Activated CD4-positive, alpha-beta T cell treated with anti-CD3 and anti-CD28 coated beads for 36 hours (primary cell): ENCODE results near the gene ST6GALNAC1. TPM values are rescaled to one million over a fixed set of nuclear protein-coding genes. Genes with fewer than 3 reads are reported as not detected.
"Not testable (repeated sequence)": the region's sequence is repeated elsewhere in the genome, so short reads cannot be mapped to it uniquely, and the experiment has no call there.

ENCODE experiments used
- ATAC-seq: fragments of 200-7000 bp; cut with Tn5 transposase; one replicate; pipeline ENCODE4 v1.10.0; 2021; ENCODE audit warnings: mild to moderate bottlenecking, moderate library complexity
- CTCF ChIA-PET: fragments of 350-600 bp; sonication (Branson Sonifier 250); formaldehyde crosslinking; loops from one replicate; lab custom pipeline; 2021; ENCODE audit warnings: antibody characterized with exemption; lab: Charles Lee
- POLR2A ChIA-PET: fragments of 350-600 bp; sonication (Branson Sonifier 250); formaldehyde crosslinking; loops from one replicate; lab custom pipeline; 2021; ENCODE audit warnings: antibody characterized with exemption, inconsistent platforms; lab: Charles Lee
- DNase-seq: peaks from one replicate; pipeline ENCODE4 v3.0.0-alpha.2; 2020
- H3K27ac Mint-ChIP-seq: one replicate; pipeline ENCODE4 v1.8.0; 2021; ENCODE audit warnings: mixed read lengths
- H3K27me3 Mint-ChIP-seq: one replicate; pipeline ENCODE4 v1.8.0; 2021; ENCODE audit warnings: mixed read lengths
- H3K36me3 Mint-ChIP-seq: one replicate; pipeline ENCODE4 v1.8.0; 2021; ENCODE audit warnings: low read depth, mixed read lengths
- H3K4me1 Mint-ChIP-seq: one replicate; pipeline ENCODE4 v1.8.0; 2021; ENCODE audit warnings: mixed read lengths
- H3K4me3 Mint-ChIP-seq: one replicate; pipeline ENCODE4 v1.8.0; 2021; ENCODE audit warnings: mild to moderate bottlenecking, moderate library complexity, mixed read lengths
- H3K9me3 Mint-ChIP-seq: one replicate; pipeline ENCODE4 v1.8.0; 2021; ENCODE audit warnings: low read depth, mixed read lengths
- intact Hi-C, 2 experiments: fragments of 100-400 bp; cut with DNase I in 1 of 2; cut with micrococcal nuclease in 1 of 2; formaldehyde crosslinking; loops; one replicate each; pipeline versions ENCODE4 v1.14.2 to v1.15.1; 2022 to 2024; cut with DNase I, micrococcal nuclease
- total RNA-seq, 2 experiments: library from RNA; stranded (reverse); gene quantifications; one replicate each; pipeline ENCODE4 v1.2.3, GENCODE V29; 2021

Gene ST6GALNAC1
- total RNA-seq, 2 experiments from 2014 or later = 0.88 to 0.89 TPM

GRCh38 chr17:76611758-76612157, 31.8 kb downstream of the ST6GALNAC1 start:
- Mint-ChIP-seq H3K27ac (no peak overlapping the region), H3K9me3 (no peaks in the 10 kb centered on the region), H3K36me3 (no peaks in the 10 kb centered on the region), H3K4me3 (no peak overlapping the region), H3K27me3 (no peaks in the 10 kb centered on the region), H3K4me1 (no peaks in the 10 kb centered on the region)
- no peak for DNase-seq
- no peak for ATAC-seq
- intact Hi-C loops = no loop called here
- CTCF ChIA-PET = interaction anchor here (3.9 kb wide), 1 partner anchor 12 kb away, joined by 22 read pairs; no protein-coding TSS in a partner anchor
- POLR2A ChIA-PET = no interaction called here

GRCh38 chr17:76611080-76611749, 32.3 kb downstream of the ST6GALNAC1 start:
- ATAC-seq, H3K27ac Mint-ChIP-seq, H3K4me1 Mint-ChIP-seq, POLR2A ChIA-PET, H3K27me3 Mint-ChIP-seq, H3K9me3 Mint-ChIP-seq, DNase-seq, H3K36me3 Mint-ChIP-seq, H3K4me3 Mint-ChIP-seq, intact Hi-C loops: not testable (repeated sequence)
- CTCF ChIA-PET = interaction anchor here (3.9 kb wide), 1 partner anchor 13 kb away, joined by 22 read pairs; no protein-coding TSS in a partner anchor

GRCh38 chr17:76606685-76607084, 36.9 kb downstream of the ST6GALNAC1 start:
- H3K27ac Mint-ChIP-seq, intact Hi-C loops, ATAC-seq, H3K9me3 Mint-ChIP-seq, H3K36me3 Mint-ChIP-seq, H3K27me3 Mint-ChIP-seq, POLR2A ChIA-PET, CTCF ChIA-PET, H3K4me1 Mint-ChIP-seq, H3K4me3 Mint-ChIP-seq, DNase-seq: not testable (repeated sequence)

GRCh38 chr17:76601065-76601464, 42.5 kb downstream of the ST6GALNAC1 start:
- CTCF ChIA-PET = interaction anchor here (1.8 to 2.1 kb wide), 2 partner anchors 12 to 23 kb away, joined by 4 to 8 read pairs; no protein-coding TSS in a partner anchor

GRCh38 chr17:76599694-76600460, 43.7 kb downstream of the ST6GALNAC1 start:
- ChIA-PET POLR2A (interaction anchor here (0.7 kb wide), 1 partner anchor 30 kb away, joined by 3 read pairs; no protein-coding TSS in a partner anchor), CTCF (interaction anchor here (0.9 kb wide), 1 partner anchor 24 kb away, joined by 3 read pairs; no protein-coding TSS in a partner anchor)
- intact Hi-C loops = no loop called here
- DNase-seq (no peak), ATAC-seq (no peak)
- Mint-ChIP-seq H3K27me3 (peaks cover 7% of the 10 kb centered on the region), H3K36me3 (no peaks in the 10 kb centered on the region), H3K27ac (no peak overlapping the region), H3K4me3 (no peak overlapping the region), H3K4me1 (peaks cover 15% of the 10 kb centered on the region), H3K9me3 (peaks cover 2% of the 10 kb centered on the region)

More at GRCh38 chr17:76601065-76601464, 42.5 kb downstream of the ST6GALNAC1 start:
- H3K4me1 Mint-ChIP-seq = peaks cover 15% of the 10 kb centered on the region
- no peak overlapping the region for H3K4me3 Mint-ChIP-seq
- no peaks in the 10 kb centered on the region for H3K36me3 Mint-ChIP-seq
- intact Hi-C loops = no loop called here
- peaks cover 7% of the 10 kb centered on the region for H3K27me3 Mint-ChIP-seq
- H3K27ac Mint-ChIP-seq = no peak overlapping the region
- ATAC-seq (no peak), DNase-seq (no peak)
- H3K9me3 Mint-ChIP-seq = peaks cover 2% of the 10 kb centered on the region
- POLR2A ChIA-PET = no interaction called here

- CTCF ChIA-PET = interaction anchor here (0.7 to 1.7 kb wide), 3 partner anchors 25 to 341 kb away, joined by 3 to 9 read pairs (median 3); no protein-coding TSS in a partner anchor
- DNase-seq (no peak), ATAC-seq (no peak)
- peaks cover 15% of the 10 kb centered on the region for H3K4me1 Mint-ChIP-seq
- no peak overlapping the region for H3K4me3 Mint-ChIP-seq
- POLR2A ChIA-PET = interaction anchor here (0.6 kb wide), 1 partner anchor 37 kb away, joined by 4 read pairs; no protein-coding TSS in a partner anchor
- peaks cover 9% of the 10 kb centered on the region for H3K27me3 Mint-ChIP-seq
- H3K9me3 Mint-ChIP-seq = peaks cover 2% of the 10 kb centered on the region
- no peaks in the 10 kb centered on the region for H3K36me3 Mint-ChIP-seq
- intact Hi-C loops = no loop called here
- no peak overlapping the region for H3K27ac Mint-ChIP-seq
These were observed 45.5 kb downstream of the ST6GALNAC1 start for GRCh38 chr17:76598004-76598439.

- ATAC-seq (no peak), DNase-seq (no peak)
- peaks cover 15% of the 10 kb centered on the region for H3K4me1 Mint-ChIP-seq
- H3K27ac Mint-ChIP-seq = no peak overlapping the region
- H3K36me3 Mint-ChIP-seq = no peaks in the 10 kb centered on the region
- ChIA-PET CTCF (interaction anchor here (0.7 to 1.7 kb wide), 2 partner anchors 26 to 342 kb away, joined by 3 to 9 read pairs; no protein-coding TSS in a partner anchor), POLR2A (interaction anchor here (0.6 kb wide), 1 partner anchor 38 kb away, joined by 4 read pairs; no protein-coding TSS in a partner anchor)
- intact Hi-C loops = no loop called here
- peaks cover 9% of the 10 kb centered on the region for H3K27me3 Mint-ChIP-seq
- no peak overlapping the region for H3K4me3 Mint-ChIP-seq
- H3K9me3 Mint-ChIP-seq = no peaks in the 10 kb centered on the region
These were observed 46.2 kb downstream of the ST6GALNAC1 start for GRCh38 chr17:76597156-76598003.

GRCh38 chr17:76594690-76595089, 48.9 kb downstream of the ST6GALNAC1 start:
- Mint-ChIP-seq H3K4me3 (no peak overlapping the region), H3K27ac (no peak overlapping the region), H3K27me3 (peaks cover 6% of the 10 kb centered on the region), H3K36me3 (no peaks in the 10 kb centered on the region), H3K9me3 (no peaks in the 10 kb centered on the region), H3K4me1 (no peaks in the 10 kb centered on the region)
- DNase-seq (no peak), ATAC-seq (no peak)
- POLR2A ChIA-PET = no interaction called here
- CTCF ChIA-PET = interaction anchor here (0.7 to 1.4 kb wide), 3 partner anchors 15 to 87 kb away, joined by 3 to 5 read pairs (median 5); no protein-coding TSS in a partner anchor
- intact Hi-C loops = no loop called here

- ATAC-seq = no peak
- DNase-seq = no peak
- Mint-ChIP-seq H3K36me3 (no peaks in the 10 kb centered on the region), H3K27ac (no peak overlapping the region), H3K9me3 (no peaks in the 10 kb centered on the region), H3K4me1 (no peaks in the 10 kb centered on the region), H3K27me3 (peaks cover 11% of the 10 kb centered on the region), H3K4me3 (no peak overlapping the region)
- intact Hi-C loops = no loop called here
- CTCF ChIA-PET = interaction anchor here (0.9 to 1.6 kb wide), 3 partner anchors 45 to 196 kb away, joined by 3 to 5 read pairs (median 5); no protein-coding TSS in a partner anchor
- POLR2A ChIA-PET = no interaction called here
These were observed 49.6 kb downstream of the ST6GALNAC1 start for GRCh38 chr17:76593959-76594358.

GRCh38 chr17:76593384-76593826, 50.2 kb downstream of the ST6GALNAC1 start:
- Mint-ChIP-seq H3K27ac (no peak overlapping the region), H3K9me3 (no peaks in the 10 kb centered on the region), H3K4me3 (no peak overlapping the region), H3K27me3 (peaks cover 13% of the 10 kb centered on the region), H3K4me1 (no peaks in the 10 kb centered on the region), H3K36me3 (no peaks in the 10 kb centered on the region)
- ATAC-seq (no peak), DNase-seq (no peak)
- intact Hi-C loops = no loop called here
- ChIA-PET POLR2A (no interaction called here), CTCF (interaction anchor here (0.9 to 1.6 kb wide), 2 partner anchors 45 to 195 kb away, joined by 3 to 5 read pairs; no protein-coding TSS in a partner anchor)
